Neutrophil (primary cell): Measurements from ENCODE around the gene SLC35B1.

Experiments
- H3K27ac ChIP-seq: fragments of 200-600 bp; sonication (generic); 2 replicates; pipeline ENCODE4 v1.5.1; 2016; ENCODE audit warnings: mild to moderate bottlenecking, moderate library complexity
- H3K27me3 ChIP-seq: fragments of 200-600 bp; sonication (generic); 2 replicates; pipeline ENCODE4 v1.6.0; 2016; ENCODE audit warnings: mild to moderate bottlenecking
- H3K36me3 ChIP-seq: fragments of 200-600 bp; sonication (generic); 2 replicates; pipeline ENCODE4 v1.5.1; 2017
- H3K4me1 ChIP-seq, 2 experiments: fragments of 200-600 bp in 1 of 2; sonication (generic) in 1 of 2; 1 replicate in 1 of 2; 2 replicates in 1 of 2; pipeline versions ENCODE4 v1.5.1 to v1.6.1; 2013 to 2016; ENCODE audit warnings: low read depth in 1 of 2, low read length in 1 of 2, mild to moderate bottlenecking in 1 of 2, moderate library complexity in 1 of 2; ENCODE audit not compliant: control insufficient read depth in 1 of 2, insufficient read depth in 1 of 2
- H3K4me3 ChIP-seq, 2 experiments: fragments of 200-600 bp in 1 of 2; sonication (generic) in 1 of 2; 1 replicate in 1 of 2; 2 replicates in 1 of 2; pipeline ENCODE4 v1.5.1; 2013 to 2016; ENCODE audit warnings: low read depth in 1 of 2, low read length in 1 of 2, mild to moderate bottlenecking in 1 of 2, moderate library complexity in 1 of 2
- H3K9me3 ChIP-seq: fragments of 200-600 bp; sonication (generic); 2 replicates; pipeline ENCODE4 v1.5.1; 2016
- CTCF ChIP-seq: fragments of 200-600 bp; sonication (generic); IDR thresholded peaks from 2 replicates; pipeline ENCODE4 v1.5.1; 2016; ENCODE audit warnings: antibody characterized with exemption

SLC35B1 gene

GRCh38 chr17:49688848-49689247 lies 18.9 kb downstream of the SLC35B1 start:
- Histone ChIP-seq H3K4me3 (no peak overlapping the region), H3K27ac (no peak overlapping the region), H3K36me3 (no peaks in the 10 kb centered on the region), H3K9me3 (no peaks in the 10 kb centered on the region), H3K4me1 (peaks cover 6 to 7% of the 10 kb centered on the region in 2 experiments), H3K27me3 (peaks cover 7% of the 10 kb centered on the region)
- TF ChIP-seq CTCF = no peak

DNA sequence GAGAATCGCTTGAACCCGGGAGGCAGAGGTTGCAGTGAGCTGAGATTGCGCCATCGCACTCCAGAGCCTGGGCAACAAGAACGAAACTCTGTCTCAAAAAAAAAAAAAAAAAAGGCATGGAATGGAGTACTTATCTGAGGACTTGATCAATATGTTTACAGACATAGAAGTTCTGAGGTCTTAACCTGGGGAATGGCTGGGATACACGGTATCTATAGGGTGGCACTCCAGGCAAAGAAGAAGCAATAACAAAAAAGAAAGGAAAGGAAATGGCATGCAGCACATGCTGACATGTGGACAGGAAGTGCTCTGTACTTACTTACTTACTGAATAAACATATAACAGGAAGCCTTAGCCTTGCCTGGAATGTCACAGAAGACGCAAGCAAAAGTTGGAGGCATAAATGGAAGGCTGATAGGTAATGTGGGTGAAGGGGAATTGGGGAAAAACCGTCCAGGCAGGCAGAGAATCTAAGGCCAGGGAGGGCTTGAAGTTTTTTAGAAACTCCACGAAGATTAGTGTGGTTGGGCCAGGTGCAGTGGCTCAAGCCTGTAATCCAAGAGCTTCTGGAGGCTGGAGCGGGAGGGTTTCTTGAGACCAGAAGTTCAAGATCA lies 19.8 kb downstream of the SLC35B1 start:
- H3K27ac ChIP-seq = peak overlapping the region; percentile 52
- H3K4me3 ChIP-seq = no peak overlapping the region
- TF ChIP-seq CTCF = no peak
- no peaks in the 10 kb centered on the region for H3K36me3 ChIP-seq
- H3K4me1 ChIP-seq = peaks cover 6 to 7% of the 10 kb centered on the region in 2 experiments
- H3K9me3 ChIP-seq = no peaks in the 10 kb centered on the region
- peaks cover 7% of the 10 kb centered on the region for H3K27me3 ChIP-seq

DNA sequence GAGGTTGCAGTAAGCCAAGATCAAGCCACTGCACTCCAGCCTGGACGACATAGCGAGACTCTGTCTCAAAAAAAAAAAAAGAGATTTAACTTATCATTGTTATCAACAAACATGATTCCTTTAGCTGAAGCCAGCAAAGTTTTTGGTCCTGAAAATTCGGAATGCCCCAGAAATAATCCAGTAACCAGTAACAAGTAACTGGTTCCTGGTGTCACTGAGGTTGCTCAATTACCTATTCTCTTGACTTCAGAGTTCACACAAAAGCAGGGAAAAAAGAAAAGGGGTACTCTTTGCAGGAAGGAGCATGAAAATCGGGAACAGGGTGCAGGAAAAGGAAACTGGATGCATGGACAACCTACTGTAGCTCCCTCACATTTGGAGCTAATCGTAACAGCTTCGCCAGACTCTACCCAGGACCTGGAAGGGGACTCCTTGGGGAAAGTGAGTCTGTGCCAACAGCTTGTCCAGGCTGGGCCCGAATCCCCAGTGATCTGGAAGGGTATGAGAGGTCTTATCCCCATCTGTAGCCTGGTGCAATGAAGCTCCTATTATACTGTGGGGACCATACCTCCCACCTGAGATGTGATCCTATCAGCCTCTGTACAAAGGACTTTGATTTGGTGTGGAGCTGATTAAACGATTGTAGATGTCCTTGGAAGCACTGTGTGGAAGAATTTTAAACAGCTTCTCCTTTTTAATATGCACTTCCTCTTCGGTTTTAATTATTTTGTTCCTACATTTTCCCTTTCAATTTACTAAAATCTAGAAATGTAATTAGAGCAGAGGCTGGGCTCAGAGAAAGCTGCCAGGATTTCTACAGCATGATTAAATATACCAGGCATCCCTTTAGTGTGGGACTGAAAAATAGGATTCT lies 26.4 kb downstream of the SLC35B1 start:
- H3K9me3 ChIP-seq = no peaks in the 10 kb centered on the region
- H3K36me3 ChIP-seq = no peaks in the 10 kb centered on the region
- peaks cover 15 to 23% of the 10 kb centered on the region in 2 experiments for H3K4me1 ChIP-seq
- H3K4me3 ChIP-seq = no peak overlapping the region
- TF ChIP-seq CTCF = no peak
- H3K27me3 ChIP-seq = no peaks in the 10 kb centered on the region
- peak overlapping the region; percentile 43 for H3K27ac ChIP-seq

DNA sequence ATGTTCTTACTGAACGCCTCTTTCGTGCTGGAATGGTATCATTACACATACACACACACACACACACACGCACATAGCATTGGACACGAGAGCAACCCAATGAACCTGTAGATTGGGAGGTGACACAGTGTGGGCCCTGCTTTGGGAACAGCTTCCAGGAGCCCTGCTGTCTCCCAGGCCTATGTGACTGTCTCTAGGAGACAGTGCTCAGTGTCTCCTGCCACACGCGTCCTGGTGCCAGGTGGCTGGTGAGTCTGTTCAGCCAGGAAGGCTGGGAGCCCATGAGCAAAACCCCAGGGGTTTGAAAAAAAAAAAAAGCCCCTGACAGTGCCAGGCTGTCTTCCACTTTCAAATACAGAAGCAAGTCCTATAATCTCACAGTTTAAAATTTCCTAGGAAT lies 27.4 kb downstream of the SLC35B1 start:
- no peak for TF ChIP-seq CTCF
- peaks cover 24 to 34% of the 10 kb centered on the region in 2 experiments for H3K4me1 ChIP-seq
- no peaks in the 10 kb centered on the region for H3K27me3 ChIP-seq
- no peak overlapping the region for H3K27ac ChIP-seq
- H3K9me3 ChIP-seq = no peaks in the 10 kb centered on the region
- no peak overlapping the region for H3K4me3 ChIP-seq
- peaks cover 4% of the 10 kb centered on the region for H3K36me3 ChIP-seq

DNA sequence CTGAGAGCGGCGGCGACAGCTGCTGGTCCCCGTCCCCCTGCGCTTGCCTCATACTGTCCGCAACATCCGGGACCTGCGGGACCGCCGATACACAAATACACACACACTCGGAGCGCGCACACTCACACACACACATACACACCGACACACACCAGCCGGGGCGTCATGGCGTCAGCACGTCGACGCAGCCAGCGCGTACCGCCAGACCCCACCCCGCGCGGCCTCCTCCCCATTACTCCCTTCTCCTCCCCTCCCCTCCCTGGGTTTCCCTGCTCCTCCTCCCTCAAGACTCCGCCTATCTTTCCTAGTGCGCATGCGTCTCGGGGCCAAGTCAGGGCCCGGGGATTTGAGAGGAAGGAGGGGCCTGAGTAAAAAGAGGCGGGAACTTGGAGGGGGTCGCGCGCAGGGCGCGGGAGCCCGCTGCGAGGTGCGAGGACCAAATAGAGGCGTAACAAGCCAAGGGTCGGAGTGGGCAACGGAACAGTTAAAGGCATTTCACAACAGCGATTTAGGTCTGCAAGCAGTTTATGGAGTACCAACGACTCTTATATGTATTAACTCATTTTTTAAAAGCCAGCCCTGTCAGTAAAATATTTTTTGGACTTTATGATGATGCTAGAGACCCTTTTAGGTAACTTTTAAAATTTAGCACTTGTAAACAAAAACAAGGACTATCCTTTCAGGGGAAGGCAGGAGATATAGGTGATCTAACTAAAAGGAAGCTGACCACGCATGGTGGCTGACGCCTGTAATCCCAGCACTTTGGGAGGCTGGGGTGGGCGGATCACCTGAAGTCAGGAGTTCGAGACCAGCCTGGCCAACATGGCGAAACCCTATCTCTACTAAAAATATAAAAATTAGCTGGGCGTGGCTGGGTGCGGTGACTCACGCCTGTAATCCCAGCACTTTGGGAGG lies 29.6 kb downstream of the SLC35B1 start, which contains the start of gene SPOP:
Gene SPOP, minus strand, starts transcription at position 165 of the 915 bp plus-strand sequence. CDS start 55,287 bp downstream, outside the sequence.
- no peaks in the 10 kb centered on the region for H3K9me3 ChIP-seq
- TF ChIP-seq CTCF = peak; percentile 15
- peaks cover 24 to 38% of the 10 kb centered on the region in 2 experiments for H3K4me1 ChIP-seq

More for the DNA sequence above, 29.6 kb downstream of the SLC35B1 start, which contains the start of gene SPOP:
- no peaks in the 10 kb centered on the region for H3K27me3 ChIP-seq
- peaks cover 4% of the 10 kb centered on the region for H3K36me3 ChIP-seq
- H3K4me3 ChIP-seq = peak within 1 kb of the TSS; percentile 73 to 83
- peak within 1 kb of the TSS; percentile 98 for H3K27ac ChIP-seq
